Stimulated activated CD4-positive, alpha-beta T cell treated with anti-CD3 and anti-CD28 coated beads, Interleukin-2, amount 100 ng/mL, for 4 hours (primary cell): ENCODE results near the gene CLMN.
A peak's percentile ranks its signal among the peaks of the same experiment; 100 is the strongest.

ENCODE experiments used
- DNase-seq: peaks from one replicate; pipeline ENCODE4 v3.0.0-alpha.2; 2020; ENCODE audit warnings: low read depth

CLMN gene

GRCh38 chr14:95319312-95320077, at the start of gene CLMN:
CLMN (minus strand) TSS chr14:95319908; CDS start chr14:95319792, 116 bp downstream.
- peak; percentile 27 for DNase-seq

- no peak for DNase-seq
These were observed 45.7 kb upstream of the CLMN start for GRCh38 chr14:95365401-95365800.

GRCh38 chr14:95364481-95365209, 44.9 kb upstream of the CLMN start:
- no peak for DNase-seq

- no peak for DNase-seq
These were observed 43.8 kb upstream of the CLMN start for GRCh38 chr14:95363468-95363954.

- no peak for DNase-seq
These were observed 42.4 kb upstream of the CLMN start for GRCh38 chr14:95362138-95362494.

- DNase-seq = no peak
These were observed 41.8 kb upstream of the CLMN start for GRCh38 chr14:95361373-95362137.

GRCh38 chr14:95360828-95361227, 41.1 kb upstream of the CLMN start:
- DNase-seq = no peak

- no peak for DNase-seq
These were observed 40.5 kb upstream of the CLMN start for GRCh38 chr14:95359994-95360826.

- no peak for DNase-seq
These were observed 36.6 kb upstream of the CLMN start for GRCh38 chr14:95356245-95356869.

GRCh38 chr14:95355422-95355821, 35.7 kb upstream of the CLMN start:
- no peak for DNase-seq

GRCh38 chr14:95354834-95355233, 35.1 kb upstream of the CLMN start:
- no peak for DNase-seq

GRCh38 chr14:95353664-95354063, 34.0 kb upstream of the CLMN start:
- no peak for DNase-seq

GRCh38 chr14:95353007-95353406, 33.3 kb upstream of the CLMN start:
- DNase-seq = no peak

GRCh38 chr14:95352481-95352880, 32.8 kb upstream of the CLMN start:
- DNase-seq = no peak

GRCh38 chr14:95349241-95349640, 29.5 kb upstream of the CLMN start:
- DNase-seq = no peak

- DNase-seq = no peak
These were observed 28.8 kb upstream of the CLMN start for GRCh38 chr14:95348395-95349080.

- no peak for DNase-seq
These were observed 27.1 kb upstream of the CLMN start for GRCh38 chr14:95346820-95347219.

GRCh38 chr14:95346266-95346665, 26.6 kb upstream of the CLMN start:
- DNase-seq = no peak

- no peak for DNase-seq
These were observed 25.3 kb upstream of the CLMN start for GRCh38 chr14:95345032-95345431.

GRCh38 chr14:95344536-95344935, 24.8 kb upstream of the CLMN start:
- DNase-seq = no peak

- no peak for DNase-seq
These were observed 21.9 kb upstream of the CLMN start for GRCh38 chr14:95341564-95341963.
